GM18519 (cell line): Measurements from ENCODE around the gene CDK15.
"Not testable (repeated sequence)": the region's sequence is repeated elsewhere in the genome, so short reads cannot be mapped to it uniquely, and the experiment has no call there.

Source experiments
- ATAC-seq: cut with Tn5 transposase; IDR thresholded peaks from one replicate; pipeline ENCODE4 v1.9.1; 2021; ENCODE audit warnings: mild to moderate bottlenecking, moderate library complexity; ENCODE audit not compliant: unreplicated experiment, low FRiP score

Gene CDK15

GRCh38 chr2:201824212-201824611, 17.9 kb downstream of the CDK15 start:
- ATAC-seq = no peak

DNA sequence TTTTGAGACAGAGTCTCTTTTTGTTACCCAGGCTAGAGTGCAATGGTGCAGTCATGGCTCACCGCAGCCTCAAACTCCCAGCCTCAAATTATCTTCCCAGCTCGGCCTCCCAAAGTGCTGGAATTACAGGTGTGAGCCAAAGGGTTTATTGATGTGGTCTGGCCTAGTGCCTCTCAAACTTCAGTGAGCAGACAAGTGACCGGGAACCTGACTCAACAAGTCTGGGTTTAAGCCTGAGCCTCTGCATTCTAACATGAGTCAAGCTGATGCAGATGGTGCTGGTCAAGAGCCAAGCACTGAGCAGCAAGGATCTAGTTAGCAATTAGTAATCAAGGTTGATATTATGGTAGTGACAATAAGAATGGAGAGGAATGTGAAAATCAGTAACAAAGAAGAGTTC, 21.3 kb downstream of the CDK15 start:
- no peak for ATAC-seq

GRCh38 chr2:201828220-201828619, 21.9 kb downstream of the CDK15 start:
- ATAC-seq = no peak

- no peak for ATAC-seq
Observed at GRCh38 chr2:201830666-201831065, 24.3 kb downstream of the CDK15 start.

- no peak for ATAC-seq
Observed at GRCh38 chr2:201831469-201831868, 25.1 kb downstream of the CDK15 start.

DNA sequence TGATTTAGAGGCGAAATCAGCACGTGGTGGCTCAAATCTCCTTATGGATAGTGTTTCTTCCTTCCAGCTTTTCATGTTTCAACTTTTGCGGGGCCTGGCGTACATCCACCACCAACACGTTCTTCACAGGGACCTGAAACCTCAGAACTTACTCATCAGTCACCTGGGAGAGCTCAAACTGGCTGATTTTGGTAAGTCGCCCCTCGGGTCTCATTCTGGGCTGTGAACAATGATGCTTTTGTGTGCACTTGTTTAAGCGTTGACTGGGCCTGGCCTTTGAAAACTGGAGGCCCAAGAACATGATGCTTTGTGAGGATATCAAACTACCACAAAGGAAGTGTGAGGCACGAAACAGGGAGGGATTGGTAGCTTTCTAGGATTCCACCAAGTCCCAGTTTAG, 27.4 kb downstream of the CDK15 start:
- no peak for ATAC-seq

DNA sequence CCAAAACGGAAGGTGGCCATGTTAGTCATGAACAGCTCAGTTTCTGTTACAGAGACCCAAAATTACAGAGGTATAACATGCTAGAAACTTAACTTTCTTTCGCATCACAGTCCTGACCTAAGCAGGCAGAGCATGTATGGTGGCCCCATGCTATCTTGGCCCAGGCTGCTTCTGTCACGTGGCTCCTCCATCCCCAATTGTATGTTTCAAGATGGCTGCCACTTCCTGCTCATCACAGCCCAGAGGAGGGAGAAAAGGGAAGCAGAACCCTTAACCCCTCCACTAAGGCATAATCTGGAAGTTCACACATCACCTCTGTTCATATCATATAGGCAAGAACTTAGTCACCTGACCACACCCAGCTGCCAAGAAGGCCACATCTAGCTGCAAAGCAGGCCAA, 28.7 kb downstream of the CDK15 start:
- ATAC-seq = no peak

DNA sequence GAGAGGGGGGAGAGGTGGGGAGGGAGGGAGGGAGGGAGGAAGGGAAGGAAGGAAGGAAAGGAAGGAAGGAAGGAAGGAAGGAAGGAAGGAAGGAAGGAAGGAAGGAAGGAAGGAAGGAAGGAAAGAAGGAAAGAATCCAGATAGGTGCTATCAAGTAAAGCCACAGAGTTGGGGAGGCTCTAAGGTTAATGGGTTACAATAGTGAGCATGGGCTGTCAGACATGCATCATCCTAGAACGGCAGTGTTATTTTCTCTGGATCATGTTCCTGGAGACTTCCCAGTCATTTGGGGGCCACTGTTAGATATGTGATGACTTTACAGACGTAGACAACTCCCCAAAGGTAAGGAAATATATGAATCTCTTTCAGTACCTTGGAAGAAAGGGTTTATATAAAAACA, 31.1 kb downstream of the CDK15 start:
- ATAC-seq = no peak

DNA sequence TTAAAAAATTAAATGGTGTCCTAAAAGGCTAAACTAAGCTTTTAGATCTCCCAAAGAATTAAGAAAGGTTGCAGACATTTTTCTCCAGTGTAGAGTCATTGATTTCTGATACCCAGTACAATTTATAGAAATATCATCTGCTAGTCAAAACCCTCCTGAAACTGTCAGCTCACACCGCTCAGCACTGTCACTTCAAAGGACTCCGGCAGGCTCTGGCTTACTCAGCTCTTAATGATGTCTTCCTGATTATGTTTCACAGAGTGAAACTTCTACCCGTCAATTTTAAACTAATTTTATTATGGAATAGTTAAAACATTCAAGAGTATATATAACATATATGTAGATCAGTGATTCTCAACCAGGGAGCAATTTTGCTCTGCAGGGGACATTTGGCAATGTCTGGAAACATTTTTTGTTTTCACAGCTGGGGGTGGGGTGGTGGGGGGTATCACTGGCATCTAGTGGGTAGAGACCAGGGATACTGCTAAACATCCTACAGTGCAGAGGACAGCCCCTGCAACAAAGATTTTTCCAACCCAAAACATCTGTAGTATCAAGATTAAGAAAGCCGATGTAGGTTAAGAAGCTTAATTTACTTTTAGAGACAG, 31.6 kb downstream of the CDK15 start:
- no peak for ATAC-seq

DNA sequence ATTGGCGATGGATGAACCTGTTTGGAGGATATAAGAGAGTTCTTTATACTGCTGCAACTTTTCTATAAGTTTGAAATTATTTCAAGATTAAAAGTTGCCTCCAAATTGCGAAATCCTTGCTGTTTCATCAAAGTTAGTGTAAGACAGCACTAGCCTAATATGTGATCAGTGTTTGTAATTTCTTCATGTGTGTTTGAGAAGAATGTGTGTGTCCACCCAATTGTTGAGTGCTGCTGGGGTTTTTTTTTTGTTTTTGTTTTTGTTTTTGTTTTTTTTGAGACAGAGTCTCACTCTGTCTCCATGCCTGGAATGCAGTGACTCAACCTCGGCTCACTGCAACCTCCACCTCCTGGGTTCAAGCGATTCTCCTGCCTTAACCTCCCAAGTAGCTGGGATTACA, 33.4 kb downstream of the CDK15 start:
- ATAC-seq = no peak

DNA sequence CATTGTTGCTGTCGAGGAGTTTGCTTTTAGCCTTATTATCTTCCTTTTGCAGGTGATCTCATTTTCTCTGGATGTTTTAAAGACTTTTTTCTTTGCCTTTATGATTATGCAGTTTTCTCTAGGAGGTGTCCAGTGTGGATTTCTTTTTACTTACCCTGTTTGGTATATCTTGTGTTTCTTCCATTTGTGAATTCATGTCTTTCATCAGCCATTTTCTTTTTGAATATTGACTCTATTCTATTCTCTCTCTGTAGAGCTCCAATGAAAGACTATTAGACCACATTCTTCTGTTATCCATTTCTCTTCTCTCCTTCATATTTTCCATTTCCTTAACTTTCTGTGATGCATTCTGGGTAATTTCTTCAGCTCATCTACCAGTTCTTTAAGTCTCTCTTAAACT, 34.4 kb downstream of the CDK15 start:
- ATAC-seq = no peak

- ATAC-seq = no peak
Observed at GRCh38 chr2:201842131-201842860, 36.0 kb downstream of the CDK15 start.

DNA sequence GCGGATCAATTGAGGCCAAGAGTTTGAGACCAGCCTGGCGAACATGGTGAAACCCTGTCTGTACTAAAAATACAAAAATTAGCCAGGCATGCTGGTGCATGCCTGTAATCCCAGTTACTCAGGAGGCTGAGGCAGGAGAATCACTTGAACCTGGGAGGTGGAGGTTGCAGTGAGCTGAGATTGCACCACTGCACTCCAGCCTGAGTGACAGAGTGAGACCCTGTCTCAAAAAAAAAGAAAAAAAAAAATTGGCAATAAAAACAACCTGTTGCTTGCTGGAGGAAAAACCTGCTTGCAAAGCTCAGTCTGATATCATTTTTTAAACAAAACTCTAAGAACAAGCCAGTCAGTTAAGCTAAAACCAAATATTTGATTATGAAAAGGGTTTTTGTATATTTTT, 38.6 kb downstream of the CDK15 start:
- ATAC-seq = not testable (repeated sequence)

DNA sequence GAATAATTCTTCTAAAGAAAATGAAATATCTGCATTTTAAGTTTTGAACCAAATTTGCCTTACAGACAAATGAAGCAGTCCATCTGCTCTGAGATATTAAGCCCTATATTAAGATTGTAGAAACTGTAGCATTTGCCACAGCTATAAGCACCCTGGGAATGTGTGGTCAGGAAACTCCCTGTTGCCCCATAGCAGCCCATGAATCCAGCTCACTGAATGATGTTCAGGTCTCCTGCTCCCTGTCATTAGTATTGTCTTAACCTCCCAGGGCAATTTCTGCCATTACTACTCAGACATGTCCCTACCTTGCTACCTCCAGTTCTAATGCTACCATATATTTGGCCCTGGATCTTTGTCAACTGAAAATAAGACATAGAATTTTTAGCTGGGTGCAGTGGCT, 41.1 kb downstream of the CDK15 start:
- ATAC-seq = no peak

DNA sequence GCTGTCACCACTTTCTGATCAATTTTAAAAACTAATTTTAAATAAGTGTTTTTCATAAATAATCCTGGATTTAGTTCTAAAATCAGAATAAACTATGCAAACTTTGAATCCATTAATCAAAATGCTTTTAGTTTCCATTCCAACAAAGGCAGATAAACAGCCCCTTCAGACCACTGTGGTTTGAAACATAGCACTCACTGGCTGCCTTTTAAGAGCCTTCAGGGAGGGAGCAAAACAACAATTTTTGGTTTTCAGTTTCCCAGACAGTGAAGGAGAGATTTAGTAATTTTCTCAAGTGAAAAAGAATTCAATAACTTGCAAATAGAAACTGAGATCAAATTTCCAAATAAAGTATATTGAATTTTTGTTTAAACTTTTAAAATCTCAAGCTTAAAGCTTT, 46.1 kb downstream of the CDK15 start:
- no peak for ATAC-seq

DNA sequence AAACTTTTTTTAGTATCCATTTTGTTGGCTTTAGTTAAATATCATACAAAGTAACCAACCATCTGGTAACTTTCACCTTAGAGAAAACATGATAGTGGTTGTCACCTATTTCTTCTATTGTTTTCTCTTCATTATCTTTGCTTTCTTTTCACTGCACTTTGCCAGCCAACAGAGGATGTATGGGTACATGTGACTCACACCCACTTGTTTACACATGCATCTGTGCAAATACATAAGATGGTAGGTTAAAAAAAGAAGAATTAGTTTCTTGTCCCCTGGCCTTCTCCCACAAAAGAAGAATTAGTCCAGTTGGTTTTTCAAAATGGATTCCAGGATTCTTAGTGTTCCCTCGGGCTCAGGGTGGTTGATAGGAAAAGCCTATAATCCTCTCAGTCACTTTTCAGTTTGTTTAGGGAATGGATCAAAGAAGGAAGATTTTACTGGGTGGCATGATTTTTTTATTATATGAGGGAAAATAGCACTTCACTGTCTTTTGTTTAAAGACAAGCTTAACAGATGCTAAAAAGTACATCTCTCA, 46.6 kb downstream of the CDK15 start:
- ATAC-seq = no peak

GRCh38 chr2:201854221-201854801, 48.0 kb downstream of the CDK15 start:
- no peak for ATAC-seq

DNA sequence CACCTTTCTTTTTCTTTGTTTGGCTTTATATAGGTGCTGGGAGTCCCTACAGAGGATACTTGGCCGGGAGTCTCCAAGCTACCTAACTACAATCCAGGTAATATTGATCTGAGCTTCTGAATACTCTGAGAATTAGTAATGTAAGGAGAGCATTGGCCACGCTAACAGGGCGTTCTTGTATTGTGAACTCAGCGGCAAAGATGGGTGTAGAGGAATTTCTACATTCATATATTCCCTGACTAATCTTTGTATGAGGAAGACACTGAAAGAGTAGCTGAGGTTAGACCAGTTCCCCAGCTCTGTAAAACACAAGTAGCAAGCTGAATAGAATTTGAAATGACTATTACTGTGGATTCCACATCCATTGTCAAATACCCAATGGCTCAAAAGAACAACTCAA, 48.5 kb downstream of the CDK15 start:
- no peak for ATAC-seq

DNA sequence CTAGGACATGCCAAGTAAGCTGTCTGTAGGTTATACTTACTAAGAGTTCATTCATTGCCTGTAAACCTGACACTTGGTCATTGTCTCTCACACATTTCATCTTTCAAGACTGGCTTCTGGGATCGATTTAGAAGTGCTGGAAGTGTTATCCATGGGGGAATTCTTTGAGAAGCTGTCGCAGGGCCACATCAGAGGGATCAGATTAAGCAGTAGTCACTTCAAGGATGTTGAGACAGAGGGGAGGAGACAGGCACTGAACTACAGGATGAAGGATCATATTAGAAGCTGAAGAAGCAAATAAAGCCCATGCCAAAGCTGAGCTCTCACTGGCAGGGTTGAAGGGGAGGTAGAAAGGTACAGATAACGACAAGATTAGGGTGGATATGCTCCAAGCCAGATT, 49.0 kb downstream of the CDK15 start:
- no peak for ATAC-seq

DNA sequence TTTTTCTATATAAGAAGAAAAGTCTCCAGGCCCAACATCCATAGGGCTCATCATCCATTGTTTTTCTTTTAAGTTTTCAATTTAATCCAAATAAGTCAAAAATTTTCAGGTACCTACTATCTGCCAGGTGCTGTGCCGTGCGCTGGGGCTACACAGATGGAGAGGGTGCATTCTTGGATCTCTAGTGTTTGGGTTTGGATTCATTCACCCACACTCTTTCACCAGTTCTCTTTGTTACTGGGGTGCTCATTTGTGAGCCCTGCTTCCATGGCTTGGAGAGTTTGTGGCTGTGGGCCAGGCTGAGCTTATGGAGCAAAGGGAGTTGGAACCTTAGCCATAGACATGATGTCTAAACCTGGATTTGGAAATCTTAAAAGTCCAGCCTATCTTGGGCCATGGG, 51.0 kb downstream of the CDK15 start:
- ATAC-seq = no peak

DNA sequence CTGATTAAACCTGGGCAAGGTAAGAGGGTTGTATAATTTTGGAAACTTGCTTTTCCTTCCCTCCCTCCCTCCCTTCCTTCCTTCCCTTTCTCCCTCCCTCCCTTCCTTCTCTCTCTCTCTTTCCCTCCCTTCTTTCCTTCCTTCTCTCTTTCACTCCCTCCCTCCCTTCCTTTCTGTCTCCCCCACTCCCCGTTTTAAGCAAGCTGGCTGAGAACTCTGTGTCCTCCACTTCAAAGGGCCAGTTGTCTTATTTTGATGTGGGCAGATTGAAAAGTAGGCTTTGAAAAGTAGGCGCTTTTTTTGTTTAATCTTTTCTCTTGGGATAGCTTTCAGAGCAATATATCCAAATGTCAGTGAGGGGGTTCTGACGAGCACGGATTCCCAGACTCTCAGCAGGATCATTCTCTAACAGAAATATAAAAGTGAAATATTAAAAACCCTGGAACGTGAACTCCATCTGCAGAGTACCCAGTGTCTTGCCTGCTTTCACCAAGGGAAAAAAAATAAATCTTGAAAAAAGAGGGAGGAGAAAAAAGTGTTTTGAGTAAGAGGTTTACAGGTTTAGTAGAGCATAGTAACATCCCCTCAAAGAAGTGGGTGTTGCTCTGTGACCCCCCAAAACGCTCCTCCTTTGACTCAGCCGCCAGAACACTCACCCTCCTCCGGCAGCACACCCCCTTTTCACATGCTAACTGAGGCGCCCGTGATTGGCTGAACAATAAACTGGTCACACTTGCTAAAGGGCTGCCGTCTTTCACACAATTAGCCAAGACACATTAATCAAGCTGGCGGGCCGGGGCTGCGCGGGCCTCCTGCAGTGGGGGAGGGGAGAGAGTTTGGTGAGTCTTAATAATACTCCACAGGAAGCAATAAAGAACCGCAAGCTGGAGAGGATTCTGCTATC, 52.2 kb downstream of the CDK15 start:
- ATAC-seq = no peak
